ENCODE data around the gene HSPB6. TPM values are rescaled to one million over a fixed set of nuclear protein-coding genes. Genes with fewer than 3 reads are reported as not detected.

The HSPB6 gene
- total and polyA plus RNA-seq, 2 donors from 2014 or later, result 53.1 to 64.3 TPM

GRCh38 chr19:35767288-35768081 is 10.7 kb upstream of the HSPB6 start:
- H3K36me3 ChIP-seq (ENCODE audit: control insufficient read depth in 2 of 3, insufficient read depth in 3 of 3, low read length in 3 of 3), result peaks cover 0 to 4% (median 0%) of the 10 kb centered on the region in 3 donors

DNA sequence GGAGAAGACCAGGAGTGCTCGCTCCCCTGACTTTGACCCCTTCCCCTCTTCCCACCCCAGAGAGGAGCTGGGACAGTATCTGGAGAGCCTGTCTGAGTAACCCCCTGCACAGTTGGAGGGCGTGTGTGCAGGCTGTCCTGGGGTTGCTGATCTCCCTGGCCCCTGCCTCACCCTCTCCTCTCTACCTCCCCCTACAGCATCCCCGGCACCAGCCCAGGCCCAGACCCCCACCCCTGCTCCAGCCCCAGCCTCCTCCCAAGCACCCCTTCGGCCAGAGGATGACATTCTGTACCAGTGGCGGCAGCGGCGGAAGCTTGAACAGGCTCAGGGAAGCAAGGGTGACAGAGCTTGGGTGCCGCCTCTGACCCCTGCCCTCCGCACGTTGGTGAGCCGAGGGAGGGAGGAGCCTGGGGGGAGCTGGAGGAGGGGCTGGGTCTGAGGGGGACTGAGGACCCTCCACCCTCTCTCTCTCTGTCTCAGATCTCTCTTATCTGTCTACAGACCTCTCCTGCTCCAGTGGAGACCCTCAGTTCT is 9.8 kb upstream of the HSPB6 start:
- no peak for TF ChIP-seq CTCF (IDR thresholded peaks at IDR 0.05; ENCODE audit: borderline replicate concordance, extremely low read depth, insufficient read depth)
- intact Hi-C loops (cut with DNase I), result no loop called here
- Histone ChIP-seq H3K27ac (ENCODE audit: low read depth in 2 of 2, low read length in 2 of 2) (no peak overlapping the region), H3K27me3 (ENCODE audit: control insufficient read depth, insufficient read depth, low read length) (no peaks in the 10 kb centered on the region), H3K9ac (ENCODE audit: low read length in 3 of 3) (no peak overlapping the region), H3K4me3 (ENCODE audit: low read length in 3 of 3) (no peak overlapping the region), H3K36me3 (ENCODE audit: control insufficient read depth in 2 of 3, insufficient read depth in 3 of 3, low read length in 3 of 3) (peaks cover 0 to 10% (median 4%) of the 10 kb centered on the region in 3 donors), H3K9me3 (ENCODE audit: control insufficient read depth in 2 of 3, insufficient read depth in 1 of 3, low read length in 3 of 3) (no peaks in the 10 kb centered on the region), H3K4me1 (ENCODE audit: control insufficient read depth in 2 of 3, insufficient read depth in 2 of 3, low read depth in 1 of 3, low read length in 3 of 3) (peaks cover 0 to 3% (median 0%) of the 10 kb centered on the region in 3 donors)
- DNase-seq (peak in 1 of 5 donors; percentile 55), FAIRE-seq (no peak)

More at GRCh38 chr19:35767288-35768081, 10.7 kb upstream of the HSPB6 start:
- intact Hi-C loops (cut with DNase I), result no loop called here
- no peak overlapping the region for H3K4me3 ChIP-seq (ENCODE audit: low read length in 3 of 3)
- FAIRE-seq (no peak), DNase-seq (peak; percentile 88 to 95 (median 92))
- no peaks in the 10 kb centered on the region for H3K9me3 ChIP-seq (ENCODE audit: control insufficient read depth in 2 of 3, insufficient read depth in 1 of 3, low read length in 3 of 3)
- peaks cover 0 to 3% (median 0%) of the 10 kb centered on the region in 3 donors for H3K4me1 ChIP-seq (ENCODE audit: control insufficient read depth in 2 of 3, insufficient read depth in 2 of 3, low read depth in 1 of 3, low read length in 3 of 3)
- TF ChIP-seq CTCF (IDR thresholded peaks at IDR 0.05; ENCODE audit: borderline replicate concordance, extremely low read depth, insufficient read depth), result no peak
- no peaks in the 10 kb centered on the region for H3K27me3 ChIP-seq (ENCODE audit: control insufficient read depth, insufficient read depth, low read length)
- no peak overlapping the region for H3K9ac ChIP-seq (ENCODE audit: low read length in 3 of 3)
- no peak overlapping the region for H3K27ac ChIP-seq (ENCODE audit: low read depth in 2 of 2, low read length in 2 of 2)

GRCh38 chr19:35764432-35765315 is 7.8 kb upstream of the HSPB6 start:
- H3K9ac ChIP-seq (ENCODE audit: low read length in 3 of 3), result no peak overlapping the region
- no peak for TF ChIP-seq CTCF (IDR thresholded peaks at IDR 0.05; ENCODE audit: borderline replicate concordance, extremely low read depth, insufficient read depth)
- H3K4me1 ChIP-seq (ENCODE audit: control insufficient read depth in 2 of 3, insufficient read depth in 2 of 3, low read depth in 1 of 3, low read length in 3 of 3), result peaks cover 0 to 3% (median 0%) of the 10 kb centered on the region in 3 donors
- H3K9me3 ChIP-seq (ENCODE audit: control insufficient read depth in 2 of 3, insufficient read depth in 1 of 3, low read length in 3 of 3), result no peaks in the 10 kb centered on the region
- H3K4me3 ChIP-seq (ENCODE audit: low read length in 3 of 3), result no peak overlapping the region
- intact Hi-C loops (cut with DNase I), result no loop called here
- H3K27ac ChIP-seq (ENCODE audit: low read depth in 2 of 2, low read length in 2 of 2), result no peak overlapping the region
- DNase-seq (peak in 1 of 5 donors; percentile 31), FAIRE-seq (no peak)
- no peaks in the 10 kb centered on the region for H3K27me3 ChIP-seq (ENCODE audit: control insufficient read depth, insufficient read depth, low read length)
- peaks cover 0 to 10% (median 4%) of the 10 kb centered on the region in 3 donors for H3K36me3 ChIP-seq (ENCODE audit: control insufficient read depth in 2 of 3, insufficient read depth in 3 of 3, low read length in 3 of 3)

All from kidney (tissue), 14 donors.